ENCODE results near the gene GRAP2.
"Not testable (repeated sequence)": the region's sequence is repeated elsewhere in the genome, so short reads cannot be mapped to it uniquely, and the experiment has no call there.

The GRAP2 gene

GRCh38 chr22:39946503-39947219 lies 45.8 kb downstream of the GRAP2 start:
- no peak for DNase-seq

- no peak for DNase-seq
These were observed 46.6 kb downstream of the GRAP2 start for GRCh38 chr22:39947220-39948216.

- no peak for DNase-seq
These were observed 49.3 kb downstream of the GRAP2 start for GRCh38 chr22:39949964-39950737.

GRCh38 chr22:39951603-39952293 lies 50.9 kb downstream of the GRAP2 start:
- not testable (repeated sequence) for DNase-seq

- no peak for DNase-seq
These were observed 51.5 kb downstream of the GRAP2 start for GRCh38 chr22:39952347-39952746.

- DNase-seq = no peak
These were observed 52.2 kb downstream of the GRAP2 start for GRCh38 chr22:39953101-39953500.

- no peak for DNase-seq
These were observed 53.7 kb downstream of the GRAP2 start for GRCh38 chr22:39954584-39955055.

GRCh38 chr22:39955675-39956074 lies 54.8 kb downstream of the GRAP2 start:
- DNase-seq = no peak

- no peak for DNase-seq
These were observed 56.2 kb downstream of the GRAP2 start for GRCh38 chr22:39956932-39957664.

- DNase-seq = no peak
These were observed 57.3 kb downstream of the GRAP2 start for GRCh38 chr22:39958009-39958711.

- DNase-seq = no peak
These were observed 58.2 kb downstream of the GRAP2 start for GRCh38 chr22:39958949-39959639.

- no peak for DNase-seq
These were observed 59.0 kb downstream of the GRAP2 start, which contains the start of gene TMA7B for GRCh38 chr22:39959640-39960447. TMA7B (plus strand) TSS chr22:39960397; CDS start chr22:39964375, 3,978 bp downstream.

GRCh38 chr22:39960791-39961746 lies 60.2 kb downstream of the GRAP2 start:
- DNase-seq = no peak

GRCh38 chr22:39962071-39962470 lies 61.2 kb downstream of the GRAP2 start:
- no peak for DNase-seq

- no peak for DNase-seq
These were observed 64.9 kb downstream of the GRAP2 start for GRCh38 chr22:39965748-39966147.

- DNase-seq = no peak
These were observed 65.6 kb downstream of the GRAP2 start for GRCh38 chr22:39966470-39966869.

GRCh38 chr22:39967103-39967829 lies 66.4 kb downstream of the GRAP2 start:
- DNase-seq = no peak

Measured in NCI-H82 (cell line).